HG02588 (cell line): Measurements from ENCODE around the gene SGF29.
"Not testable (repeated sequence)": the region's sequence is repeated elsewhere in the genome, so short reads cannot be mapped to it uniquely, and the experiment has no call there.

Experiments used
- ATAC-seq: cut with Tn5 transposase; IDR thresholded peaks from one replicate; pipeline ENCODE4 v1.9.1; 2021; ENCODE audit warnings: mild to moderate bottlenecking, moderate library complexity; ENCODE audit not compliant: unreplicated experiment

The SGF29 gene

GRCh38 chr16:28532940-28533647 lies 20.6 kb upstream of the SGF29 start:
- no peak for ATAC-seq

GRCh38 chr16:28534542-28535373 lies 19.0 kb upstream of the SGF29 start:
- ATAC-seq = no peak

- ATAC-seq = no peak
Measured at GRCh38 chr16:28537076-28537475, 16.6 kb upstream of the SGF29 start.

DNA sequence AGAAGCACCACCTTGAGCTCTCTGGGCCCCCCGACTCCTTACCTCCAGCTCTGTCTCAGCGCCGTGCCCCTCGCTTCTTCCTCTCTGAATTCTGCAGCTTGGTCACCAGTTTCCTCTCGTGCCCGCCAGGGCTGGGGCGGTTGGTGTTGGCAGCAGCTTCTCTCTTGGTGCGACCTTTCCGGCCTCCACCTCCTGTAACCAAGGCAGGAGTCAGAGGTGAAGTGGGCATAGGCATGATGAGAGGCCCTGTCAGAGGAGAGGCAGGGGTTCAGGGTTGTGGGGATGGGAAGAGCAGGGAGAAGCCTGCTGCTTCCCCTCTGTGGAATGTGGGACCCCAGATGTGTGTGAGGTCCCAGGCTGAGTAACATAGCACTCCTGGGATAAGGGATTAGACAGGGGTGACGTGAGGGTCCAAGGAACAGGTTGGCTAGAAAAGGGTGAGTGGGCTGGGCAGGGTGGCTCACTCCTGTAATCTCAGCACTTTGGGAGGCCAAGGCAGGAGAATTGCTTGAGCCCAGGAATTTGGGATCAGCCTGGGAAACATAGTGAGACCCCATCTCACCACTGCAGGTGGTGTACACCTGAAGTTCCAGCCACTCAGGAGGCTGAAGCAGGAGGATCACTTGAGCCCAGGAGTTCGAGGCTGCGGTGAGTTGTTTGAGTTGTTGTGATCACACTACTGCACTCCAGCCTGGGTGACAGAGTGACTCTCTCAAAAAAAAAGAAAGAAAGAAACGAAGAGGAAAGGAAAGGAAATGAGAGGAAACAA lies 15.6 kb upstream of the SGF29 start:
- no peak for ATAC-seq

DNA sequence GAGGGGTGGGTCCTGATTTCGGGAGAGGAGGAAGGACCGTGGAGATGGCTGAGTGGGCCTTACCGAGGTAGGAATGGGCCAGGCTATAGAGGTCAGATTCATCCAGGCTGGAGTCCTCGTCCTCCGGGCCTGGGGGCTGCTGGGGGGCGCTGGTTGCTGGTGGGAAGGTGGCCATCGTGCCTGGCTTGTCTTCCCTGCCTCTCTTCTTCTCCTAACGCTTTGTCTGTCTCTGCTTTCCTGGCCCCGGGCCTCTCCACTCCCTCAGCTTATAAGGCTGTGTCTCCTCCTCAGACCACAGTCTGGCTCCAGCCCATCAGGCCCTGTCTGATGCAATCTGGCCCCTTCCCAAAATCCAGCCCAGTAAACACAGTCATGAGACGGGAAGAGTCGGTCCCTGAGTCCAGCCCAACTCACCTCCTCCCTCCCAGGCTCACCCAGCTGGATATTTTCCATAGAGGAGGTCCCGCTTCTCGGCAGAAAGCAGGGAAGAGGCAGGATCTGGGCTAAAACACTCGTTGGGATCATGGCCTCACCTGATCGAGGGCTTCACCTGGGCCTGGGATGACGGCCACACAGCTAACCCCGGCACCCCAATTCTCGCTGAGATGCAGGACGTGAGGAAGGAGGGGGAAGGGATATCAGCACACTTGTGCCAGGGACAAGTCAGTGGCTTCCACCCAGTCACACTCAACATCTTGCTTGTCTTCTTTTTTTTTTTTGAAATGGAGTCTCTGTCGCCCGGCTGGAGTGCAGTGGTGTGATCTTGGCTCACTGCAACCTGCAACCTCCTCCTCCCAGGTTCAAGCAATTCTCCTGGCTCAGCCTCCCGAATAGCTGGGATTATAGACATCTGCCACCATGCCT lies 14.8 kb upstream of the SGF29 start, which contains the start of gene NUPR1:
Gene NUPR1, minus strand, starts transcription at position 242 of the 864 bp plus-strand sequence. Its CDS starts 67 bp downstream, at position 175.
- ATAC-seq = no peak

GRCh38 chr16:28540346-28540745 lies 13.4 kb upstream of the SGF29 start:
- no peak for ATAC-seq

GRCh38 chr16:28542646-28543045 lies 11.1 kb upstream of the SGF29 start:
- no peak for ATAC-seq

- no peak for ATAC-seq
Measured at GRCh38 chr16:28543072-28543471, 10.6 kb upstream of the SGF29 start.

DNA sequence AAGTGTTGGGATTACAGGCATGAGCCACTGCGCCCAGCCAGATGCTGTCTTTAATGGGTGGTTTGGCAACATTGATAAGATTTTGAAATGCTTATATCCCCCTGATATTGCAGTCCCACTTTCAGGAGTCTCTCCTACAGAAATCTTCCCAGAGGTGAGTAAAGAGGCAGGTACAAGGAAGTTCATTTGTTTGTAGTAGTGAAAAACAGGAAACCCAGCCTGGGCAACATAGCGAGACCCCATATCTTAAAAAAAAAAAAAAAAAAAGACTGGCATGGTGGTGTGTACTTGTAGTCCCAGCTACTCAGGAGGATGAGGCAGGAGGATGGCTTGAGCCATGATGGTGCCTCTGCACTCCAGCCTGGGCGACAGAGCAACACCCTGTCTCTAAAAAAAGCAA lies 8.7 kb upstream of the SGF29 start:
- no peak for ATAC-seq

GRCh38 chr16:28545964-28546363 lies 7.8 kb upstream of the SGF29 start:
- not testable (repeated sequence) for ATAC-seq

- ATAC-seq = no peak
Measured at GRCh38 chr16:28546626-28547025, 7.1 kb upstream of the SGF29 start.

DNA sequence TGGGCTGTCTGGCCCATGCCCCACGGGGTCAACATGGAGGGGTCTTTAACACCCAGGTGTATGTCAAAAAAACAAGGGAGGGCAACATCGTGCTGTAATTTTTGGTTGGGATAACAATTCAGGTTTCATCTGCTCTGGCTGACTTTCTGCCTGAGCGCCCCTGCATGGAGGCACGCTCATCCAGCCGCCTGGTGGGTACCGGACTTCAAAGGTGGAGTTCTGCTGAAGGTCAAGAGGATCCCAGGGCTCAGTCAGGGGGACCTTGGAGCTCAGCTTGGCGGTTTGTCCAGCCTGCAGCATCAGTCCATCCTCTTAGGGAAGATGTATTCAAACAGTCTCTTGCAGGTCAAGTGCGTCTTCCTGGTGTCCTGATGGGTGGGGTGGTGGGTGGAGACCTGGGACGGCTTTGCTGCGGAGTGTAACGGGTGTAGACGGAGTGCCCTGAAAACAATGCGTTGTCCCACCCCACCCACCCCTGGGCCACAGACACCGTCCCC lies 5.4 kb upstream of the SGF29 start:
- no peak for ATAC-seq

GRCh38 chr16:28549301-28549899 lies 4.3 kb upstream of the SGF29 start:
- no peak for ATAC-seq

DNA sequence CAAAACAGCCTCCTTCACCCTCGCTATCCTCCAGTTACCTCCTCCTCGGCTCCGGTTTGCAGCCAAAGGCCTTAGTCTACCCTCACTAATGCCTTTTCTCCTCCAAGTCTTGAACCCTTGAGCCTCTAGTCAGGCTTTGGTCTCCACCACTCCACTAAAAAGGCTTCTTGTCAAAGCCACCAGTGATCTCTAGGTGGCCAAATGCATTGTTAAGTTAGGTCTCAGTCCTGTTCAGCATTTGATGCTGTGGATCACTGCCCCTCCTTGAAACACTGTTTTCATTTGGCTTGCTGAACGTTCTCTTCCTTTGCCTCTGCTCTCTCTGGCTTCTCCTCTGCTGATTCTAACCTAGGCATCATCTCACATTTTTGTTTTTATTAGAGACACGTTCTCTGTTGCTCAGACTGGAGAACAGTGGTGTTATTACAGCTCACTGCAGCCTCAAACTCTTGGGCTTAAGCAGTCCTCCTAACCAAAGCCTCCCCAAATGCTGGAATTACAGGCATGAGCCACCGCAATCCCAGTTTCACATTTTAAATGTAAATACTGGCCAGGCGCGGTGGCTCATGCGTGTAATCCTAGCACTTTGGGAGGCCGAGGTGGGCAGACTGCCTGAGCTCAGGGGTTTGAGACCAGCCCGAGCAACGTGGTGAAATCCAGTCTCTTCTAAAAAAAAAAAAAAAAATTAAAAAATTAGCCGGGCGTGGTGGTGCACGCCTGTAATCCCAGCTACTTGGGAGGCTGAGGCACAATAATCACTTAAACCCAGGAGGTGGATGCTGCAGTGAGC lies 1.1 kb downstream of the SGF29 start:
- no peak for ATAC-seq

GRCh38 chr16:28555561-28555960 lies 1.8 kb downstream of the SGF29 start:
- ATAC-seq = no peak

- no peak for ATAC-seq
Measured at GRCh38 chr16:28556914-28557320, 3.2 kb downstream of the SGF29 start.

DNA sequence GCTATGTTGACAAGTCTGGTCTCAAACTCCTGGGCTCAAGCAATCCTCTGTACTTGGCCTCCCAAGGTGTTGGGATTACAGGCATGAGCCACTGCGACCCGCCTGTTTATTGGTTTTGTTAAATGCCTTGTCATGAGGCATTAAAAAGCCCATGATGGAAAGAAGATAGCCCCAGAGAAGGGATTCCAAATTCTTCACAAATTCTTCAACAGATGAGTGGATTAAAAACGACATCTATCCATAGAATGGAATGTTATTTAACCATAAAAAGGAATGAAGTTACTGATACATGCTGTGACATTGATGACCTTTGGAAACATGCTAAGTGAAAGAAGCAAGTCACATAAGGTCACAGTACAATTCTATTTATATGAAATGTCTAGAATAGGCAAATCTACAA lies 4.7 kb downstream of the SGF29 start:
- no peak for ATAC-seq

DNA sequence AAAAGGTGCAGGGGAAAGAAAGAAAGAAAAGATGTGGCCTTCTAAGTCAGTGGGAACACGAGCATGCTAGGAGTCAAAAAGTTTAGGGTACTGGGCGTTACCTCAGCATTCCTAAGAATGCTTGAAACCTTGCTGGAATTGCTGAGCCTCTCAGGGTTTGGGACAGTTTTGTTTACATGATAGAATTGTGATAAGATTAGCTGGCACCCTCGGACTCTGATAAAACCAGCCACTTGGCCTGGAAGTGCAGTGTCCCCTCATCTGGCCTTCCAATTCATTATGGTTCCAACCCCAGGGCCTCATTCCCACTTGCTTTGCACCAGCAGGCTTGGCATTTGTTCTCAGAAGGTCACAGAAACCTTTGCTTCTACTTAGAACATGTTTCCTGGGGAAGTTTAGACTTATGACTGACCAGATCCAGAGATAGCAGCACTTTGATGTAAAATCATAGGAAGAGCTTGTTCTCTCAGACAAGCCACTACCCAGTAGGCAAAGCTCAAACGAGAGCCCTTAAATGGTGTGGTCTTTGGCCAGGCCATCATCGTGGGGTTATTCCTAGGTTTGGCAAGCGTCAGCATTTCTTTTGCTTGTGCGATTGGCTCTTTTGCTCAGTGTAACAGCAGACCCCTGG lies 8.0 kb downstream of the SGF29 start:
- no peak for ATAC-seq

- ATAC-seq = no peak
Measured at GRCh38 chr16:28562199-28562598, 8.5 kb downstream of the SGF29 start.
